Measurements from ENCODE around the gene FHOD3.

DNA sequence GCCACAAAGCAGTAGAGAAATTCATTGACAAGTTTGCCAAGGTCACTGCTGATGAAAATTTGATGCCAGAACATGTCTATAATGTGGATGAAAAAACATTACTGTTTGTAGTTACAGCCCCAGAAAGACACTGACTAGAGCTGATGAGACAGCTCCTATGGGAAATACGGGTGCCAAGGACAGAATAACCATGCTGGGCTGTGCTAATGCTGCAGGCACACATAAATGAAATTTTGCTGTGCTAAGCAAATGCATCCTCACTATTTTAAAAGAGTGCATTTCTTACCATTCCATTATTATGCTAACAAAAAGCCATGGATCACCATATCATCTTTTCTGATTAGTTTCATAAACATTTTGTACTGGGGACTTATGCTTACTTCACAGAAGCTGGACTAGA lies 208.2 kb downstream of the FHOD3 start:
- TF ChIP-seq ZNF217 (CRISPR knock-in tag; IDR thresholded peaks at IDR 0.05): no peak
- TF ChIP-seq, protein P1, sequence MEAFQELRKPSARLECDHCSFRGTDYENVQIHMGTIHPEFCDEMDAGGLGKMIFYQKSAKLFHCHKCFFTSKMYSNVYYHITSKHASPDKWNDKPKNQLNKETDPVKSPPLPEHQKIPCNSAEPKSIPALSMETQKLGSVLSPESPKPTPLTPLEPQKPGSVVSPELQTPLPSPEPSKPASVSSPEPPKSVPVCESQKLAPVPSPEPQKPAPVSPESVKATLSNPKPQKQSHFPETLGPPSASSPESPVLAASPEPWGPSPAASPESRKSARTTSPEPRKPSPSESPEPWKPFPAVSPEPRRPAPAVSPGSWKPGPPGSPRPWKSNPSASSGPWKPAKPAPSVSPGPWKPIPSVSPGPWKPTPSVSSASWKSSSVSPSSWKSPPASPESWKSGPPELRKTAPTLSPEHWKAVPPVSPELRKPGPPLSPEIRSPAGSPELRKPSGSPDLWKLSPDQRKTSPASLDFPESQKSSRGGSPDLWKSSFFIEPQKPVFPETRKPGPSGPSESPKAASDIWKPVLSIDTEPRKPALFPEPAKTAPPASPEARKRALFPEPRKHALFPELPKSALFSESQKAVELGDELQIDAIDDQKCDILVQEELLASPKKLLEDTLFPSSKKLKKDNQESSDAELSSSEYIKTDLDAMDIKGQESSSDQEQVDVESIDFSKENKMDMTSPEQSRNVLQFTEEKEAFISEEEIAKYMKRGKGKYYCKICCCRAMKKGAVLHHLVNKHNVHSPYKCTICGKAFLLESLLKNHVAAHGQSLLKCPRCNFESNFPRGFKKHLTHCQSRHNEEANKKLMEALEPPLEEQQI (IDR thresholded peaks at IDR 0.05): no peak
- TF ChIP-seq ZNF143 (CRISPR knock-in tag; IDR thresholded peaks at IDR 0.05): no peak
- TF ChIP-seq, protein P2, sequence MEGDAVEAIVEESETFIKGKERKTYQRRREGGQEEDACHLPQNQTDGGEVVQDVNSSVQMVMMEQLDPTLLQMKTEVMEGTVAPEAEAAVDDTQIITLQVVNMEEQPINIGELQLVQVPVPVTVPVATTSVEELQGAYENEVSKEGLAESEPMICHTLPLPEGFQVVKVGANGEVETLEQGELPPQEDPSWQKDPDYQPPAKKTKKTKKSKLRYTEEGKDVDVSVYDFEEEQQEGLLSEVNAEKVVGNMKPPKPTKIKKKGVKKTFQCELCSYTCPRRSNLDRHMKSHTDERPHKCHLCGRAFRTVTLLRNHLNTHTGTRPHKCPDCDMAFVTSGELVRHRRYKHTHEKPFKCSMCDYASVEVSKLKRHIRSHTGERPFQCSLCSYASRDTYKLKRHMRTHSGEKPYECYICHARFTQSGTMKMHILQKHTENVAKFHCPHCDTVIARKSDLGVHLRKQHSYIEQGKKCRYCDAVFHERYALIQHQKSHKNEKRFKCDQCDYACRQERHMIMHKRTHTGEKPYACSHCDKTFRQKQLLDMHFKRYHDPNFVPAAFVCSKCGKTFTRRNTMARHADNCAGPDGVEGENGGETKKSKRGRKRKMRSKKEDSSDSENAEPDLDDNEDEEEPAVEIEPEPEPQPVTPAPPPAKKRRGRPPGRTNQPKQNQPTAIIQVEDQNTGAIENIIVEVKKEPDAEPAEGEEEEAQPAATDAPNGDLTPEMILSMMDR (IDR thresholded peaks at IDR 0.05 in 2 of 3, conservative IDR thresholded peaks at IDR 0.05 in 1 of 3; ENCODE audit: insufficient read depth in 2 of 3, low read depth in 1 of 3, low read length in 3 of 3): no peak
- TF ChIP-seq PTBP1 (IDR thresholded peaks at IDR 0.05; ENCODE audit: low read depth, low read length): no peak
- TF ChIP-seq POLR2AphosphoS5 (IDR thresholded peaks at IDR 0.05; ENCODE audit: control insufficient read depth, insufficient read depth, low read depth, low read length): no peak
- TF ChIP-seq MYNN (IDR thresholded peaks at IDR 0.05): no peak
- TF ChIP-seq MYNN (CRISPR knock-in tag; IDR thresholded peaks at IDR 0.05): no peak
- TF ChIP-seq STAT5A (IDR thresholded peaks at IDR 0.05; ENCODE audit: borderline replicate concordance, low read length): no peak
- TF ChIP-seq, protein P3, sequence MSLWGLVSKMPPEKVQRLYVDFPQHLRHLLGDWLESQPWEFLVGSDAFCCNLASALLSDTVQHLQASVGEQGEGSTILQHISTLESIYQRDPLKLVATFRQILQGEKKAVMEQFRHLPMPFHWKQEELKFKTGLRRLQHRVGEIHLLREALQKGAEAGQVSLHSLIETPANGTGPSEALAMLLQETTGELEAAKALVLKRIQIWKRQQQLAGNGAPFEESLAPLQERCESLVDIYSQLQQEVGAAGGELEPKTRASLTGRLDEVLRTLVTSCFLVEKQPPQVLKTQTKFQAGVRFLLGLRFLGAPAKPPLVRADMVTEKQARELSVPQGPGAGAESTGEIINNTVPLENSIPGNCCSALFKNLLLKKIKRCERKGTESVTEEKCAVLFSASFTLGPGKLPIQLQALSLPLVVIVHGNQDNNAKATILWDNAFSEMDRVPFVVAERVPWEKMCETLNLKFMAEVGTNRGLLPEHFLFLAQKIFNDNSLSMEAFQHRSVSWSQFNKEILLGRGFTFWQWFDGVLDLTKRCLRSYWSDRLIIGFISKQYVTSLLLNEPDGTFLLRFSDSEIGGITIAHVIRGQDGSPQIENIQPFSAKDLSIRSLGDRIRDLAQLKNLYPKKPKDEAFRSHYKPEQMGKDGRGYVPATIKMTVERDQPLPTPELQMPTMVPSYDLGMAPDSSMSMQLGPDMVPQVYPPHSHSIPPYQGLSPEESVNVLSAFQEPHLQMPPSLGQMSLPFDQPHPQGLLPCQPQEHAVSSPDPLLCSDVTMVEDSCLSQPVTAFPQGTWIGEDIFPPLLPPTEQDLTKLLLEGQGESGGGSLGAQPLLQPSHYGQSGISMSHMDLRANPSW (CRISPR knock-in tag; IDR thresholded peaks at IDR 0.05): no peak
- TF ChIP-seq MTA1 (IDR thresholded peaks at IDR 0.05; ENCODE audit: borderline replicate concordance): no peak
- TF ChIP-seq RBM22 (IDR thresholded peaks at IDR 0.05; ENCODE audit: low read depth, low read length, poor library complexity, severe bottlenecking): no peak

Measured in K562 (cell line).